HL-60 (cell line): Measurements from ENCODE around the gene ADAMTS12.

ENCODE experiments used
- DNase-seq, 2 experiments: peaks; one replicate each; pipeline ENCODE4 v3.0.0-alpha.2; 2010 to 2020; ENCODE audit warnings: low read depth in 1 of 2, low spot score in 1 of 2
- H3K27ac ChIP-seq: fragments of 250-450 bp; sonication (Bioruptor Pico); replicated peaks from 2 replicates; pipeline ENCODE4 v1.5.1; 2020; ENCODE audit warnings: mild to moderate bottlenecking, moderate library complexity
- H3K27me3 ChIP-seq: fragments of 250-450 bp; sonication (Bioruptor Pico); 2 replicates; pipeline ENCODE4 v1.5.1; 2021; ENCODE audit warnings: mild to moderate bottlenecking, moderate library complexity; ENCODE audit not compliant: insufficient read depth, poor library complexity, severe bottlenecking
- H3K4me3 ChIP-seq: replicated peaks from 2 replicates; pipeline ENCODE4 v1.5.1; 2011; ENCODE audit warnings: mild to moderate bottlenecking, control low read depth, low read length; ENCODE audit not compliant: insufficient read depth
- CTCF ChIP-seq: IDR thresholded peaks from one replicate; pipeline ENCODE4 v1.5.1; 2011; ENCODE audit warnings: low read length, control low read depth, inconsistent platforms; ENCODE audit not compliant: insufficient read depth
- GABPA ChIP-seq: IDR thresholded peaks from 2 replicates; pipeline ENCODE4 v1.6.1; 2012; ENCODE audit warnings: low read depth
- POLR2AphosphoS5 ChIP-seq: IDR thresholded peaks from 2 replicates; pipeline ENCODE4 v1.6.1; 2012; ENCODE audit warnings: low read depth
- REST ChIP-seq: IDR thresholded peaks from 2 replicates; pipeline ENCODE4 v1.6.1; 2012; ENCODE audit warnings: low read depth; ENCODE audit not compliant: insufficient replicate concordance
- SPI1 ChIP-seq: IDR thresholded peaks from 2 replicates; pipeline ENCODE4 v1.6.1; 2012; ENCODE audit warnings: low read depth, mild to moderate bottlenecking, borderline replicate concordance

The ADAMTS12 gene

GRCh38 chr5:33761139-33761538 lies 130.7 kb downstream of the ADAMTS12 start:
- Histone ChIP-seq H3K27me3 (no peaks in the 10 kb centered on the region), H3K4me3 (no peak overlapping the region), H3K27ac (no peak overlapping the region)
- DNase-seq: no peak
- TF ChIP-seq CTCF: no peak
- TF ChIP-seq SPI1: no peak

GRCh38 chr5:33758737-33759136 lies 133.1 kb downstream of the ADAMTS12 start:
- no peak for TF ChIP-seq SPI1
- TF ChIP-seq GABPA: no peak
- no peak for TF ChIP-seq REST
- TF ChIP-seq POLR2AphosphoS5: no peak
- TF ChIP-seq CTCF: no peak
- no peaks in the 10 kb centered on the region for H3K27me3 ChIP-seq
- no peak for DNase-seq
- H3K4me3 ChIP-seq: no peak overlapping the region
- H3K27ac ChIP-seq: no peak overlapping the region

- no peak overlapping the region for H3K27ac ChIP-seq
- H3K4me3 ChIP-seq: no peak overlapping the region
- TF ChIP-seq SPI1 (no peak), REST (no peak), CTCF (no peak), GABPA (no peak), POLR2AphosphoS5 (no peak)
- no peak for DNase-seq
- peaks cover 2% of the 10 kb centered on the region for H3K27me3 ChIP-seq
Observed at GRCh38 chr5:33756491-33756890, 135.3 kb downstream of the ADAMTS12 start.

- Histone ChIP-seq H3K27me3 (peaks cover 2% of the 10 kb centered on the region), H3K27ac (no peak overlapping the region), H3K4me3 (no peak overlapping the region)
- no peak for DNase-seq
- TF ChIP-seq POLR2AphosphoS5 (no peak), REST (no peak), GABPA (no peak), SPI1 (no peak), CTCF (no peak)
Observed at GRCh38 chr5:33755231-33755630, 136.6 kb downstream of the ADAMTS12 start.
